ENCODE data around the gene CDH13. TPM values are rescaled to one million over a fixed set of nuclear protein-coding genes. Genes with fewer than 3 reads are reported as not detected.
A peak's percentile ranks its signal among the peaks of the same experiment; 100 is the strongest.

Gene CDH13
- total and polyA plus RNA-seq, 5 donors, result 20.7 to 123 (median 93.6) TPM

GRCh38 chr16:83187405-83187804 is 560.6 kb downstream of the CDH13 start:
- no peaks in the 10 kb centered on the region for H3K4me1 ChIP-seq (ENCODE audit: control insufficient read depth, insufficient read depth, low read length)
- no peaks in the 10 kb centered on the region for H3K27me3 ChIP-seq (ENCODE audit: control insufficient read depth, insufficient read depth)
- WGBS, result 73% methylated on average over 3 of the region's 3 CpGs
- DNase-seq (no peak), ATAC-seq (no peak)
- no peak overlapping the region for H3K4me3 ChIP-seq (ENCODE audit: low read length)
- no peaks in the 10 kb centered on the region for H3K9me3 ChIP-seq (ENCODE audit: control insufficient read depth, low read length)
- no peak overlapping the region for H3K27ac ChIP-seq (ENCODE audit: low read length)
- intact Hi-C loops (cut with DNase I), result no loop called here

GRCh38 chr16:83196796-83197195 is 570.0 kb downstream of the CDH13 start:
- Histone ChIP-seq H3K27me3 (ENCODE audit: control insufficient read depth, insufficient read depth) (no peaks in the 10 kb centered on the region), H3K27ac (ENCODE audit: low read length) (no peak overlapping the region), H3K4me1 (ENCODE audit: control insufficient read depth, insufficient read depth, low read length) (no peaks in the 10 kb centered on the region), H3K9me3 (ENCODE audit: control insufficient read depth, low read length) (no peaks in the 10 kb centered on the region), H3K4me3 (ENCODE audit: low read length) (no peak overlapping the region)
- no peak for DNase-seq
- 96% methylated on average over 3 of the region's 3 CpGs for WGBS
- no peak for ATAC-seq
- intact Hi-C loops (cut with DNase I), result loop anchor here in 1 of 4 donors (10.0 kb wide), 1 partner anchor 248 kb away; no protein-coding TSS in a partner anchor

GRCh38 chr16:83197450-83197849 is 570.7 kb downstream of the CDH13 start:
- no peak overlapping the region for H3K27ac ChIP-seq (ENCODE audit: low read length)
- ATAC-seq, result no peak
- WGBS, result 93% methylated on average over 5 of the region's 5 CpGs

GRCh38 chr16:83198977-83199376 is 572.2 kb downstream of the CDH13 start:
- 71% methylated on average over 4 of the region's 4 CpGs for WGBS
- intact Hi-C loops (cut with DNase I), result loop anchor here in 1 of 4 donors (10.0 kb wide), 1 partner anchor 246 kb away; no protein-coding TSS in a partner anchor
- Histone ChIP-seq H3K9me3 (ENCODE audit: control insufficient read depth, low read length) (no peaks in the 10 kb centered on the region), H3K4me1 (ENCODE audit: control insufficient read depth, insufficient read depth, low read length) (no peaks in the 10 kb centered on the region), H3K27ac (ENCODE audit: low read length) (no peak overlapping the region), H3K27me3 (ENCODE audit: control insufficient read depth, insufficient read depth) (no peaks in the 10 kb centered on the region), H3K4me3 (ENCODE audit: low read length) (no peak overlapping the region)
- DNase-seq (no peak), ATAC-seq (no peak)

More at GRCh38 chr16:83197450-83197849, 570.7 kb downstream of the CDH13 start:
- intact Hi-C loops (cut with DNase I), result loop anchor here in 1 of 4 donors (10.0 kb wide), 1 partner anchor 247 kb away; no protein-coding TSS in a partner anchor
- no peak for DNase-seq
- Histone ChIP-seq H3K27me3 (ENCODE audit: control insufficient read depth, insufficient read depth) (no peaks in the 10 kb centered on the region), H3K9me3 (ENCODE audit: control insufficient read depth, low read length) (no peaks in the 10 kb centered on the region), H3K4me1 (ENCODE audit: control insufficient read depth, insufficient read depth, low read length) (no peaks in the 10 kb centered on the region), H3K4me3 (ENCODE audit: low read length) (no peak overlapping the region)

- Histone ChIP-seq H3K4me1 (ENCODE audit: control insufficient read depth, insufficient read depth, low read length) (no peaks in the 10 kb centered on the region), H3K4me3 (ENCODE audit: low read length) (no peak overlapping the region), H3K27ac (ENCODE audit: low read length) (no peak overlapping the region), H3K27me3 (ENCODE audit: control insufficient read depth, insufficient read depth) (no peaks in the 10 kb centered on the region), H3K9me3 (ENCODE audit: control insufficient read depth, low read length) (no peaks in the 10 kb centered on the region)
- intact Hi-C loops (cut with DNase I), result loop anchor here in 2 of 4 donors (10.0 kb wide), 2 partner anchors 155 to 245 kb away; no protein-coding TSS in a partner anchor
- 72% methylated on average over 13 of the region's 13 CpGs for WGBS
- ATAC-seq, result peak; percentile 62 to 74
- peak in 2 of 3 donors; percentile 15 to 58 for DNase-seq
Observed at GRCh38 chr16:83200005-83200779, 573.4 kb downstream of the CDH13 start.

- Histone ChIP-seq H3K4me3 (ENCODE audit: low read length) (no peak overlapping the region), H3K27ac (ENCODE audit: low read length) (no peak overlapping the region), H3K9me3 (ENCODE audit: control insufficient read depth, low read length) (no peaks in the 10 kb centered on the region), H3K27me3 (ENCODE audit: control insufficient read depth, insufficient read depth) (no peaks in the 10 kb centered on the region), H3K4me1 (ENCODE audit: control insufficient read depth, insufficient read depth, low read length) (no peaks in the 10 kb centered on the region)
- 97% methylated on average over 9 of the region's 9 CpGs for WGBS
- ATAC-seq, result no peak
- DNase-seq, result no peak
- intact Hi-C loops (cut with DNase I), result loop anchor here in 2 of 4 donors (10.0 kb wide), 2 partner anchors 153 to 243 kb away; no protein-coding TSS in a partner anchor
Observed at GRCh38 chr16:83201748-83202147, 575.0 kb downstream of the CDH13 start.

GRCh38 chr16:83205896-83206295 is 579.1 kb downstream of the CDH13 start:
- Histone ChIP-seq H3K9me3 (ENCODE audit: control insufficient read depth, low read length) (no peaks in the 10 kb centered on the region), H3K27ac (ENCODE audit: low read length) (no peak overlapping the region), H3K4me1 (ENCODE audit: control insufficient read depth, insufficient read depth, low read length) (no peaks in the 10 kb centered on the region), H3K4me3 (ENCODE audit: low read length) (no peak overlapping the region), H3K27me3 (ENCODE audit: control insufficient read depth, insufficient read depth) (no peaks in the 10 kb centered on the region)
- intact Hi-C loops (cut with DNase I), result loop anchor here in 2 of 4 donors (10.0 kb wide), 2 partner anchors 149 to 239 kb away; no protein-coding TSS in a partner anchor
- WGBS, result 80% methylated on average over 6 of the region's 6 CpGs
- DNase-seq (no peak), ATAC-seq (no peak)

GRCh38 chr16:83206426-83206825 is 579.7 kb downstream of the CDH13 start:
- Histone ChIP-seq H3K27ac (ENCODE audit: low read length) (no peak overlapping the region), H3K4me3 (ENCODE audit: low read length) (no peak overlapping the region), H3K4me1 (ENCODE audit: control insufficient read depth, insufficient read depth, low read length) (no peaks in the 10 kb centered on the region), H3K27me3 (ENCODE audit: control insufficient read depth, insufficient read depth) (no peaks in the 10 kb centered on the region), H3K9me3 (ENCODE audit: control insufficient read depth, low read length) (no peaks in the 10 kb centered on the region)
- no peak for ATAC-seq
- no peak for DNase-seq
- intact Hi-C loops (cut with DNase I), result loop anchor here in 2 of 4 donors (10.0 kb wide), 2 partner anchors 148 to 238 kb away; no protein-coding TSS in a partner anchor
- 85% methylated on average over 5 of the region's 5 CpGs for WGBS

- no peak for DNase-seq
- intact Hi-C loops (cut with DNase I), result no loop called here
- Histone ChIP-seq H3K27ac (ENCODE audit: low read length) (no peak overlapping the region), H3K4me3 (ENCODE audit: low read length) (no peak overlapping the region), H3K27me3 (ENCODE audit: control insufficient read depth, insufficient read depth) (no peaks in the 10 kb centered on the region), H3K4me1 (ENCODE audit: control insufficient read depth, insufficient read depth, low read length) (no peaks in the 10 kb centered on the region), H3K9me3 (ENCODE audit: control insufficient read depth, low read length) (no peaks in the 10 kb centered on the region)
- no peak for ATAC-seq
- 71% methylated on average over 6 of the region's 6 CpGs for WGBS
Observed at GRCh38 chr16:83211711-83212110, 584.9 kb downstream of the CDH13 start.

- Histone ChIP-seq H3K9me3 (ENCODE audit: control insufficient read depth, low read length) (no peaks in the 10 kb centered on the region), H3K4me3 (ENCODE audit: low read length) (no peak overlapping the region), H3K27me3 (ENCODE audit: control insufficient read depth, insufficient read depth) (no peaks in the 10 kb centered on the region), H3K4me1 (ENCODE audit: control insufficient read depth, insufficient read depth, low read length) (no peaks in the 10 kb centered on the region), H3K27ac (ENCODE audit: low read length) (no peak overlapping the region)
- no peak for DNase-seq
- ATAC-seq, result no peak
- intact Hi-C loops (cut with DNase I), result no loop called here
- WGBS, result 70% methylated on average over 5 of the region's 5 CpGs
Observed at GRCh38 chr16:83212301-83212841, 585.6 kb downstream of the CDH13 start.

GRCh38 chr16:83214671-83215070 is 587.9 kb downstream of the CDH13 start:
- H3K27ac ChIP-seq (ENCODE audit: low read length), result no peak overlapping the region
- WGBS, result 92% methylated on average over 5 of the region's 5 CpGs
- DNase-seq, result no peak
- no peak overlapping the region for H3K4me3 ChIP-seq (ENCODE audit: low read length)
- H3K9me3 ChIP-seq (ENCODE audit: control insufficient read depth, low read length), result no peaks in the 10 kb centered on the region
- no peaks in the 10 kb centered on the region for H3K27me3 ChIP-seq (ENCODE audit: control insufficient read depth, insufficient read depth)
- intact Hi-C loops (cut with DNase I), result no loop called here
- no peaks in the 10 kb centered on the region for H3K4me1 ChIP-seq (ENCODE audit: control insufficient read depth, insufficient read depth, low read length)
- no peak for ATAC-seq
